HL-60 (cell line): ENCODE measurements around the gene KLK5.
"Not testable (repeated sequence)": the region's sequence is repeated elsewhere in the genome, so short reads cannot be mapped to it uniquely, and the experiment has no call there.

Experiments used
- DNase-seq, 2 experiments: peaks; one replicate each; pipeline ENCODE4 v3.0.0-alpha.2; 2010 to 2020; ENCODE audit warnings: low read depth in 1 of 2, low spot score in 1 of 2
- H3K27ac ChIP-seq: fragments of 250-450 bp; sonication (Bioruptor Pico); replicated peaks from 2 replicates; pipeline ENCODE4 v1.5.1; 2020; ENCODE audit warnings: mild to moderate bottlenecking, moderate library complexity
- H3K27me3 ChIP-seq: fragments of 250-450 bp; sonication (Bioruptor Pico); 2 replicates; pipeline ENCODE4 v1.5.1; 2021; ENCODE audit warnings: mild to moderate bottlenecking, moderate library complexity; ENCODE audit not compliant: insufficient read depth, poor library complexity, severe bottlenecking
- H3K4me3 ChIP-seq: replicated peaks from 2 replicates; pipeline ENCODE4 v1.5.1; 2011; ENCODE audit warnings: mild to moderate bottlenecking, control low read depth, low read length; ENCODE audit not compliant: insufficient read depth
- CTCF ChIP-seq: IDR thresholded peaks from one replicate; pipeline ENCODE4 v1.5.1; 2011; ENCODE audit warnings: low read length, control low read depth, inconsistent platforms; ENCODE audit not compliant: insufficient read depth
- GABPA ChIP-seq: IDR thresholded peaks from 2 replicates; pipeline ENCODE4 v1.6.1; 2012; ENCODE audit warnings: low read depth
- POLR2AphosphoS5 ChIP-seq: IDR thresholded peaks from 2 replicates; pipeline ENCODE4 v1.6.1; 2012; ENCODE audit warnings: low read depth
- REST ChIP-seq: IDR thresholded peaks from 2 replicates; pipeline ENCODE4 v1.6.1; 2012; ENCODE audit warnings: low read depth; ENCODE audit not compliant: insufficient replicate concordance
- SPI1 ChIP-seq: IDR thresholded peaks from 2 replicates; pipeline ENCODE4 v1.6.1; 2012; ENCODE audit warnings: low read depth, mild to moderate bottlenecking, borderline replicate concordance

KLK5 gene

GRCh38 chr19:50994129-50994528 is 41.3 kb upstream of the KLK5 start:
- H3K27me3 ChIP-seq = no peaks in the 10 kb centered on the region
- no peak overlapping the region for H3K4me3 ChIP-seq
- DNase-seq = no peak
- no peak overlapping the region for H3K27ac ChIP-seq
- TF ChIP-seq CTCF (no peak), POLR2AphosphoS5 (no peak), GABPA (no peak)

GRCh38 chr19:50992666-50993035 is 39.8 kb upstream of the KLK5 start:
- Histone ChIP-seq H3K27me3 (no peaks in the 10 kb centered on the region), H3K4me3 (no peak overlapping the region), H3K27ac (no peak overlapping the region)
- TF ChIP-seq CTCF (no peak), POLR2AphosphoS5 (no peak), GABPA (no peak), SPI1 (no peak)
- no peak for DNase-seq

GRCh38 chr19:50984416-50984815 is 31.6 kb upstream of the KLK5 start:
- DNase-seq, H3K4me3 ChIP-seq, H3K27ac ChIP-seq, H3K27me3 ChIP-seq: not testable (repeated sequence)

- DNase-seq = no peak
- H3K4me3 ChIP-seq = no peak within 1 kb of the TSS
- no peak within 1 kb of the TSS for H3K27ac ChIP-seq
- H3K27me3 ChIP-seq = no peaks in the 10 kb centered on the region
- TF ChIP-seq SPI1 (no peak), CTCF (no peak), GABPA (no peak), POLR2AphosphoS5 (no peak), REST (no peak)
Measured at GRCh38 chr19:50983625-50984292, 30.9 kb upstream of the KLK5 start, which contains the start of gene KLK7. KLK7 (minus strand) TSS chr19:50983917; CDS start chr19:50982399, 1,518 bp downstream.

- TF ChIP-seq POLR2AphosphoS5 (no peak), SPI1 (no peak), REST (no peak), CTCF (no peak), GABPA (no peak)
Measured at GRCh38 chr19:50982186-50982585, 29.3 kb upstream of the KLK5 start.

More at GRCh38 chr19:50982186-50982585, 29.3 kb upstream of the KLK5 start:
- Histone ChIP-seq H3K27me3 (no peaks in the 10 kb centered on the region), H3K27ac (no peak overlapping the region), H3K4me3 (no peak overlapping the region)
- no peak for DNase-seq
